ENCODE measurements around the gene NAA40. TPM values are rescaled to one million over a fixed set of nuclear protein-coding genes. Genes with fewer than 3 reads are reported as not detected.

NAA40 gene
- polyA plus RNA-seq, result 53.6 and 66.7 TPM in 2 replicates
- 36.3 and 37.3 TPM in 2 replicates for polyA minus RNA-seq

DNA sequence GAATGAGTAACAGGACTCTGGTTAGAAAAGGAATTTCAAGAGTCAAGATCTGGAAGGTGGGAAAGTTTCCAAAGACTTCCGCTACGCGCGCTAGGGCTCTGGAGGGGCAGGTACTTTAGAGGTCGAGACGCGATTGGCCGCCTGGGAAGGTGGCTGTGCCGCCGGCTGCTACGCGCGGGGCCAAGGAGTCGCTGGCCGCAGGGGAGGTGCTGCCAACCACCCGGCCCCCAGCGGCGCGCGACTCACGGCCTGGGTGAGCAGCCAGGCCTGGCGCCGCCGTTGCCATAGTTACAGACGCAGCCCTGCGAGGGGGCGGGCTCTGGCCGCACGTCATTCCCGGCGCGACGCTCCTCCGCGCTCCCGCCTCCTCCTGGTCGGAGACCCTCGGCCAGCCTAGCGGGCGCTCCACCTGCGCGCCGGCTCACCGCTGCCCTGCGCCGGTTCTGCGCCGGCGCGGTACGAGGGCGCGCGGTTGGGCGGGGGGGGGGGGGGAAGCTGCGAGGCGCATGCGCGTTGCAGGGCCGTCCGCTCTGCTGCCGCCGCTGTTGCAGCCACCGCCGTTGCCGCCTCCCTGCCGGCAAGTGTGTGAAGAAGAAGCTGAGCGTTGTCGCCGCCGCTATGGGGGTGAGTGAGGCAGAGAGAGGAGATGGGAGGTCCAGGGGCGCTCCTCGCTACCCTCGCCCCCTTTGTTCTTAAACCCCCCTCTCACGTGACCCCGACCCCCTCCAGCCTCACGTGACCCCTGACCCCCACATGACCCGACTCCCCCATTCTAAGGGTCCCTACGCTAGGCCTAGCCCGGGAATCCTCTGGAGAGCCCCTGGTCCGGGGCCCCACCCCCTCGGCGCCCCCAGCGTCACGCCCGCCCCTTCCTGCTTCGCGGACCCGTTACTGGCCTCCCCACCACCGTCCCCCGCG lies at the start of gene NAA40:
TSS of gene NAA40 (plus strand) at position 524 of the 918 bp plus-strand sequence. CDS start at position 619, 95 bp downstream.
- no peaks in the 10 kb centered on the region for H3K27me3 ChIP-seq (ENCODE audit: insufficient read depth, low read depth, low read length)
- H3K9me3 ChIP-seq (ENCODE audit: low read length), result no peaks in the 10 kb centered on the region
- TF ChIP-seq, protein P1, sequence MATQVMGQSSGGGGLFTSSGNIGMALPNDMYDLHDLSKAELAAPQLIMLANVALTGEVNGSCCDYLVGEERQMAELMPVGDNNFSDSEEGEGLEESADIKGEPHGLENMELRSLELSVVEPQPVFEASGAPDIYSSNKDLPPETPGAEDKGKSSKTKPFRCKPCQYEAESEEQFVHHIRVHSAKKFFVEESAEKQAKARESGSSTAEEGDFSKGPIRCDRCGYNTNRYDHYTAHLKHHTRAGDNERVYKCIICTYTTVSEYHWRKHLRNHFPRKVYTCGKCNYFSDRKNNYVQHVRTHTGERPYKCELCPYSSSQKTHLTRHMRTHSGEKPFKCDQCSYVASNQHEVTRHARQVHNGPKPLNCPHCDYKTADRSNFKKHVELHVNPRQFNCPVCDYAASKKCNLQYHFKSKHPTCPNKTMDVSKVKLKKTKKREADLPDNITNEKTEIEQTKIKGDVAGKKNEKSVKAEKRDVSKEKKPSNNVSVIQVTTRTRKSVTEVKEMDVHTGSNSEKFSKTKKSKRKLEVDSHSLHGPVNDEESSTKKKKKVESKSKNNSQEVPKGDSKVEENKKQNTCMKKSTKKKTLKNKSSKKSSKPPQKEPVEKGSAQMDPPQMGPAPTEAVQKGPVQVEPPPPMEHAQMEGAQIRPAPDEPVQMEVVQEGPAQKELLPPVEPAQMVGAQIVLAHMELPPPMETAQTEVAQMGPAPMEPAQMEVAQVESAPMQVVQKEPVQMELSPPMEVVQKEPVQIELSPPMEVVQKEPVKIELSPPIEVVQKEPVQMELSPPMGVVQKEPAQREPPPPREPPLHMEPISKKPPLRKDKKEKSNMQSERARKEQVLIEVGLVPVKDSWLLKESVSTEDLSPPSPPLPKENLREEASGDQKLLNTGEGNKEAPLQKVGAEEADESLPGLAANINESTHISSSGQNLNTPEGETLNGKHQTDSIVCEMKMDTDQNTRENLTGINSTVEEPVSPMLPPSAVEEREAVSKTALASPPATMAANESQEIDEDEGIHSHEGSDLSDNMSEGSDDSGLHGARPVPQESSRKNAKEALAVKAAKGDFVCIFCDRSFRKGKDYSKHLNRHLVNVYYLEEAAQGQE (IDR thresholded peaks at IDR 0.05; ENCODE audit: borderline replicate concordance), result peak; percentile 68
- TF ChIP-seq SMC3 (conservative IDR thresholded peaks at IDR 0.05; ENCODE audit: poor library complexity), result peak; percentile 59
- no peak for TF ChIP-seq TAF1 (IDR thresholded peaks at IDR 0.05; ENCODE audit: low read depth)
- TF ChIP-seq EZH2 (IDR thresholded peaks at IDR 0.05; ENCODE audit: borderline replicate concordance, insufficient read depth, low read length, poor library complexity, severe bottlenecking), result no peak
- peak; percentile 93 for TF ChIP-seq POLR2AphosphoS5 (IDR thresholded peaks at IDR 0.05)
- TF ChIP-seq MXI1 (conservative IDR thresholded peaks at IDR 0.05; ENCODE audit: poor library complexity, severe bottlenecking), result peak; percentile 96
- TF ChIP-seq EP300 (conservative IDR thresholded peaks at IDR 0.05; ENCODE audit: poor library complexity, severe bottlenecking), result peak; percentile 53
- TF ChIP-seq RAD21 (conservative IDR thresholded peaks at IDR 0.05), result no peak
- TF ChIP-seq, protein P2, sequence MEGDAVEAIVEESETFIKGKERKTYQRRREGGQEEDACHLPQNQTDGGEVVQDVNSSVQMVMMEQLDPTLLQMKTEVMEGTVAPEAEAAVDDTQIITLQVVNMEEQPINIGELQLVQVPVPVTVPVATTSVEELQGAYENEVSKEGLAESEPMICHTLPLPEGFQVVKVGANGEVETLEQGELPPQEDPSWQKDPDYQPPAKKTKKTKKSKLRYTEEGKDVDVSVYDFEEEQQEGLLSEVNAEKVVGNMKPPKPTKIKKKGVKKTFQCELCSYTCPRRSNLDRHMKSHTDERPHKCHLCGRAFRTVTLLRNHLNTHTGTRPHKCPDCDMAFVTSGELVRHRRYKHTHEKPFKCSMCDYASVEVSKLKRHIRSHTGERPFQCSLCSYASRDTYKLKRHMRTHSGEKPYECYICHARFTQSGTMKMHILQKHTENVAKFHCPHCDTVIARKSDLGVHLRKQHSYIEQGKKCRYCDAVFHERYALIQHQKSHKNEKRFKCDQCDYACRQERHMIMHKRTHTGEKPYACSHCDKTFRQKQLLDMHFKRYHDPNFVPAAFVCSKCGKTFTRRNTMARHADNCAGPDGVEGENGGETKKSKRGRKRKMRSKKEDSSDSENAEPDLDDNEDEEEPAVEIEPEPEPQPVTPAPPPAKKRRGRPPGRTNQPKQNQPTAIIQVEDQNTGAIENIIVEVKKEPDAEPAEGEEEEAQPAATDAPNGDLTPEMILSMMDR (IDR thresholded peaks at IDR 0.05; ENCODE audit: poor library complexity, severe bottlenecking), result peak; percentile 51
- no peaks in the 10 kb centered on the region for H3K9me2 ChIP-seq (ENCODE audit: insufficient read depth, low read length)
- H3K79me2 ChIP-seq (replicated peaks; ENCODE audit: insufficient read depth, low read length), result peaks cover 37% of the 10 kb centered on the region
- peak within 1 kb of the TSS; percentile 96 for H3K4me3 ChIP-seq (ENCODE audit: low read length)
- H3K36me3 ChIP-seq (ENCODE audit: insufficient read depth, low read length), result no peaks in the 10 kb centered on the region
- peak within 1 kb of the TSS; percentile 94 for H3K4me2 ChIP-seq (ENCODE audit: low read length)
- peak within 1 kb of the TSS; percentile 75 for H3K27ac ChIP-seq (ENCODE audit: low read length)
- peak within 1 kb of the TSS; percentile 89 for H3K9ac ChIP-seq (ENCODE audit: low read length)
- H2AFZ ChIP-seq (ENCODE audit: low read depth, low read length), result peak within 1 kb of the TSS; percentile 56
- peaks cover 5% of the 10 kb centered on the region for H3F3A ChIP-seq (ENCODE audit: insufficient read depth, low read length, poor library complexity, severe bottlenecking)
- no peaks in the 10 kb centered on the region for H4K20me1 ChIP-seq (ENCODE audit: insufficient read depth)

DNA sequence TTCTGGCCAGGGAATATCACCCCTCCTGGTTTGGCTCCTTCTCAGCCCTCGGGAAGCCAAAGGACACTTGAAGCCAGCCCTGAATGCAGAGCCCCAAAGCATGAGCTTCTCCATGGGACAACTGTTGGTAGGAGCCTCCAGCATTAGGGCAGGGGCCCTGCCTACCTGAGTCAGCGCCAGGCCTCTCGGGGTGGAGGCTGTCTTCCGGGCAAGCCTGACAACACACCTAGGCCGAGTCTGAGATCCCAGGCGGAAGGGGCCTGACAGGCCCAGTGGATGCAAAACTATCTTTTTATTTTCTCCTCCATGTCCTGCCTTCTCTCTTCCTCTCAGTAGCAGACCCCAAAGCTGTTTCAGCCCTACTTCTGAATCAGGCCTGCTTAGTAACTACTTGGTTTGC lies 49.5 kb upstream of the NAA40 start:
- no peaks in the 10 kb centered on the region for H3K36me3 ChIP-seq (ENCODE audit: insufficient read depth, low read length)
- H2AFZ ChIP-seq (ENCODE audit: low read depth, low read length), result no peak overlapping the region
- H4K20me1 ChIP-seq (ENCODE audit: insufficient read depth), result no peaks in the 10 kb centered on the region
- no peak overlapping the region for H3K4me3 ChIP-seq (ENCODE audit: low read length)
- H3K9me3 ChIP-seq (ENCODE audit: low read length), result no peaks in the 10 kb centered on the region
- H3K27me3 ChIP-seq (ENCODE audit: insufficient read depth, low read depth, low read length), result no peaks in the 10 kb centered on the region
- TF ChIP-seq EP300 (conservative IDR thresholded peaks at IDR 0.05; ENCODE audit: poor library complexity, severe bottlenecking) (no peak), POLR2AphosphoS5 (IDR thresholded peaks at IDR 0.05) (no peak), RAD21 (conservative IDR thresholded peaks at IDR 0.05) (no peak), SMC3 (conservative IDR thresholded peaks at IDR 0.05; ENCODE audit: poor library complexity) (no peak), TAF1 (IDR thresholded peaks at IDR 0.05; ENCODE audit: low read depth) (no peak), EZH2 (IDR thresholded peaks at IDR 0.05; ENCODE audit: borderline replicate concordance, insufficient read depth, low read length, poor library complexity, severe bottlenecking) (no peak), MXI1 (conservative IDR thresholded peaks at IDR 0.05; ENCODE audit: poor library complexity, severe bottlenecking) (no peak)
- TF ChIP-seq, protein P1 (IDR thresholded peaks at IDR 0.05; ENCODE audit: borderline replicate concordance), result no peak
- TF ChIP-seq, protein P2 (IDR thresholded peaks at IDR 0.05; ENCODE audit: poor library complexity, severe bottlenecking), result no peak
- H3K9me2 ChIP-seq (ENCODE audit: insufficient read depth, low read length), result no peaks in the 10 kb centered on the region
- H3K4me2 ChIP-seq (ENCODE audit: low read length), result no peak overlapping the region
- H3F3A ChIP-seq (ENCODE audit: insufficient read depth, low read length, poor library complexity, severe bottlenecking), result no peaks in the 10 kb centered on the region
- H3K27ac ChIP-seq (ENCODE audit: low read length), result no peak overlapping the region
- no peak overlapping the region for H3K9ac ChIP-seq (ENCODE audit: low read length)
- H3K79me2 ChIP-seq (replicated peaks; ENCODE audit: insufficient read depth, low read length), result peaks cover 8% of the 10 kb centered on the region
